Neural cell (in vitro differentiated cells): ENCODE data around the gene CHRD. TPM values are rescaled to one million over a fixed set of nuclear protein-coding genes. Genes with fewer than 3 reads are reported as not detected.

Source experiments
- H2AFZ ChIP-seq: fragments of 200-600, 300-800 bp; sonication (generic), shearing (Covaris generic); 2 replicates; pipeline ENCODE4 v1.6.0; 2014; ENCODE audit warnings: low read depth, mild to moderate bottlenecking, antibody characterized with exemption, low read length, moderate library complexity
- H3F3A ChIP-seq: fragments of 200-600 bp; shearing (Covaris generic); 2 replicates; pipeline ENCODE4 v1.6.1; 2016; ENCODE audit warnings: mild to moderate bottlenecking, moderate library complexity, mixed read lengths, antibody characterized with exemption, low read length; ENCODE audit not compliant: insufficient read depth, poor library complexity, severe bottlenecking
- H3K27ac ChIP-seq: fragments of 200-600, 300-800 bp; sonication (generic), shearing (Covaris generic); 2 replicates; pipeline ENCODE4 v1.5.1; 2014; ENCODE audit warnings: mild to moderate bottlenecking, low read length, moderate library complexity
- H3K27me3 ChIP-seq: fragments of 300-800, 200-600 bp; sonication (generic), shearing (Covaris generic); 2 replicates; pipeline ENCODE4 v1.6.0; 2014; ENCODE audit warnings: mild to moderate bottlenecking, low read depth, low read length, moderate library complexity; ENCODE audit not compliant: insufficient read depth
- H3K36me3 ChIP-seq: fragments of 300-800, 200-600 bp; sonication (generic), shearing (Covaris generic); 2 replicates; pipeline ENCODE4 v1.5.1; 2014; ENCODE audit warnings: mild to moderate bottlenecking, antibody characterized with exemption, low read length, moderate library complexity; ENCODE audit not compliant: insufficient read depth
- H3K4me2 ChIP-seq: fragments of 300-800, 200-600 bp; sonication (generic), shearing (Covaris generic); 2 replicates; pipeline ENCODE4 v1.6.0; 2014; ENCODE audit warnings: mild to moderate bottlenecking, low read length
- H3K4me3 ChIP-seq: fragments of 300-800, 200-600 bp; sonication (generic), shearing (Covaris generic); 2 replicates; pipeline ENCODE4 v1.5.1; 2014; ENCODE audit warnings: mild to moderate bottlenecking, low read length, moderate library complexity
- H3K79me2 ChIP-seq: fragments of 200-600 bp; shearing (Covaris generic); replicated peaks from 2 replicates; pipeline ENCODE4 v1.6.0; 2014; ENCODE audit warnings: mild to moderate bottlenecking, low read length, moderate library complexity; ENCODE audit not compliant: insufficient read depth
- H3K9ac ChIP-seq: fragments of 300-800, 200-600 bp; sonication (generic), shearing (Covaris generic); 2 replicates; pipeline ENCODE4 v1.6.1; 2016; ENCODE audit warnings: mild to moderate bottlenecking, low read length, mixed read lengths
- H3K9me2 ChIP-seq: fragments of 200-600 bp; shearing (Covaris generic); 2 replicates; pipeline ENCODE4 v1.6.1; 2016; ENCODE audit warnings: mild to moderate bottlenecking, low read length, mixed read lengths; ENCODE audit not compliant: insufficient read depth
- H3K9me3 ChIP-seq: fragments of 200-600, 300-800 bp; sonication (generic), shearing (Covaris generic); 2 replicates; pipeline ENCODE4 v1.6.1; 2016; ENCODE audit warnings: mild to moderate bottlenecking, mixed run types, low read length, moderate library complexity, mixed read lengths
- H4K20me1 ChIP-seq: fragments of 200-600 bp; shearing (Covaris generic); 2 replicates; pipeline ENCODE4 v1.6.1; 2016; ENCODE audit warnings: mild to moderate bottlenecking, mixed run types; ENCODE audit not compliant: insufficient read depth
- EP300 ChIP-seq: fragments of 450-650 bp; conservative IDR thresholded peaks from 2 replicates; pipeline ENCODE4 v1.6.1; 2014; ENCODE audit warnings: antibody characterized with exemption, mild to moderate bottlenecking, moderate library complexity; ENCODE audit not compliant: poor library complexity, severe bottlenecking
- EZH2 ChIP-seq: fragments of 200-600, 300-800 bp; shearing (Covaris generic), sonication (generic); IDR thresholded peaks from 2 replicates; pipeline ENCODE4 v1.6.1; 2014; ENCODE audit warnings: antibody characterized with exemption, low read length, borderline replicate concordance, mild to moderate bottlenecking; ENCODE audit not compliant: insufficient read depth, poor library complexity, severe bottlenecking
- MXI1 ChIP-seq: fragments of 450-650 bp; conservative IDR thresholded peaks from 2 replicates; pipeline ENCODE4 v1.6.1; 2014; ENCODE audit warnings: antibody characterized with exemption, mild to moderate bottlenecking; ENCODE audit not compliant: poor library complexity, severe bottlenecking
- POLR2AphosphoS5 ChIP-seq: IDR thresholded peaks from 2 replicates; pipeline ENCODE4 v1.6.1; 2012
- RAD21 ChIP-seq: fragments of 450-650 bp; conservative IDR thresholded peaks from 2 replicates; pipeline ENCODE4 v1.6.1; 2014; ENCODE audit warnings: antibody characterized with exemption, mild to moderate bottlenecking, moderate library complexity
- SMC3 ChIP-seq: fragments of 450-650 bp; conservative IDR thresholded peaks from 2 replicates; pipeline ENCODE4 v1.6.1; 2014; ENCODE audit warnings: antibody characterized with exemption, mild to moderate bottlenecking, moderate library complexity; ENCODE audit not compliant: poor library complexity
- TAF1 ChIP-seq: IDR thresholded peaks from 2 replicates; pipeline ENCODE4 v1.6.1; 2012; ENCODE audit warnings: low read depth
- polyA plus RNA-seq: library from polyadenylated mRNA; depleted of rRNA; stranded (reverse); fragments of >200 nt; gene quantifications from 2 replicates; pipeline ENCODE4 v1.2.3, GENCODE V29; 2014
- TF ChIP-seq, protein P1 (sequence below): IDR thresholded peaks from 2 replicates; pipeline ENCODE4 v1.6.1; 2012; ENCODE audit warnings: borderline replicate concordance
- TF ChIP-seq, protein P2 (sequence below): fragments of 450-650 bp; IDR thresholded peaks from 2 replicates; pipeline ENCODE4 v1.5.1; 2014; ENCODE audit warnings: antibody characterized with exemption, mild to moderate bottlenecking, moderate library complexity; ENCODE audit not compliant: poor library complexity, severe bottlenecking

The CHRD gene
- polyA plus RNA-seq, 1 donor from 2014 or later, result 2.9 TPM

GRCh38 chr3:184387174-184387714 lies 7.4 kb downstream of the CHRD start:
- H3K27ac ChIP-seq, result no peak overlapping the region

DNA sequence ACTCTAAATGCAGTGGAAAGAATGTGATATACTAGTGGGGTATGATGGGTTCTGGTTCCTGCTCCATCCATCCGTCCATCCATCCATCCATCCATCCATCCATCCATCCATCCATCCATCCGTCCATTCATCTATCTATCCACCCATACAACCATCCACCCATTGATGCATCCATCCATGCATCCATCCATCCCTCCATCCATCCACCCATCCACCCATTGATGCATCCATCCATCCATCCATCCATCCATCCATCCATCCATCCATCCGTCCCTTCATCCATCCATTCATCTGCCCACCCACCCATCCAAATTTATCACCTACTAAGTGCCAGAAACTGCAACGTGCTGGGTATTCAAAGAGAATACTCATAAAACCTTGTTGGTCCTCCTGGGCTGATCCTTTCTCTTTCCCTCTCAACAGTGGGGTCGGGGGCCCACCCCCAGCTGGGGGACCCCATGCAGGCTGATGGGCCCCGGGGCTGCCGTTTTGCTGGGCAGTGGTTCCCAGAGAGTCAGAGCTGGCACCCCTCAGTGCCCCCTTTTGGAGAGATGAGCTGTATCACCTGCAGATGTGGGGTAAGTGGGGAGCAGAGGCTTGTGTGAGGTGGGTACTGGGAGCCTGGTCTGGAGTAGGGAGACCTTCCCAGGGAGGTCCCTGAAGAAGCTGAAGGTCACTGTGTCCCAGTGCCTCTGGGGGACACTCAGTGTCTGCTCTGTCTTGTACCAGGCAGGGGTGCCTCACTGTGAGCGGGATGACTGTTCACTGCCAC lies 8.5 kb downstream of the CHRD start:
- no peak overlapping the region for H2AFZ ChIP-seq
- no peaks in the 10 kb centered on the region for H3F3A ChIP-seq
- H3K27ac ChIP-seq, result no peak overlapping the region
- H3K36me3 ChIP-seq, result no peaks in the 10 kb centered on the region
- H3K4me2 ChIP-seq, result no peak overlapping the region
- no peaks in the 10 kb centered on the region for H3K9me2 ChIP-seq
- no peaks in the 10 kb centered on the region for H3K27me3 ChIP-seq
- no peak for TF ChIP-seq EZH2
- no peak for TF ChIP-seq TAF1
- TF ChIP-seq, protein P1, sequence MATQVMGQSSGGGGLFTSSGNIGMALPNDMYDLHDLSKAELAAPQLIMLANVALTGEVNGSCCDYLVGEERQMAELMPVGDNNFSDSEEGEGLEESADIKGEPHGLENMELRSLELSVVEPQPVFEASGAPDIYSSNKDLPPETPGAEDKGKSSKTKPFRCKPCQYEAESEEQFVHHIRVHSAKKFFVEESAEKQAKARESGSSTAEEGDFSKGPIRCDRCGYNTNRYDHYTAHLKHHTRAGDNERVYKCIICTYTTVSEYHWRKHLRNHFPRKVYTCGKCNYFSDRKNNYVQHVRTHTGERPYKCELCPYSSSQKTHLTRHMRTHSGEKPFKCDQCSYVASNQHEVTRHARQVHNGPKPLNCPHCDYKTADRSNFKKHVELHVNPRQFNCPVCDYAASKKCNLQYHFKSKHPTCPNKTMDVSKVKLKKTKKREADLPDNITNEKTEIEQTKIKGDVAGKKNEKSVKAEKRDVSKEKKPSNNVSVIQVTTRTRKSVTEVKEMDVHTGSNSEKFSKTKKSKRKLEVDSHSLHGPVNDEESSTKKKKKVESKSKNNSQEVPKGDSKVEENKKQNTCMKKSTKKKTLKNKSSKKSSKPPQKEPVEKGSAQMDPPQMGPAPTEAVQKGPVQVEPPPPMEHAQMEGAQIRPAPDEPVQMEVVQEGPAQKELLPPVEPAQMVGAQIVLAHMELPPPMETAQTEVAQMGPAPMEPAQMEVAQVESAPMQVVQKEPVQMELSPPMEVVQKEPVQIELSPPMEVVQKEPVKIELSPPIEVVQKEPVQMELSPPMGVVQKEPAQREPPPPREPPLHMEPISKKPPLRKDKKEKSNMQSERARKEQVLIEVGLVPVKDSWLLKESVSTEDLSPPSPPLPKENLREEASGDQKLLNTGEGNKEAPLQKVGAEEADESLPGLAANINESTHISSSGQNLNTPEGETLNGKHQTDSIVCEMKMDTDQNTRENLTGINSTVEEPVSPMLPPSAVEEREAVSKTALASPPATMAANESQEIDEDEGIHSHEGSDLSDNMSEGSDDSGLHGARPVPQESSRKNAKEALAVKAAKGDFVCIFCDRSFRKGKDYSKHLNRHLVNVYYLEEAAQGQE, result no peak
- TF ChIP-seq SMC3, result no peak
- no peak for TF ChIP-seq POLR2AphosphoS5
- TF ChIP-seq RAD21, result no peak
- TF ChIP-seq, protein P2, sequence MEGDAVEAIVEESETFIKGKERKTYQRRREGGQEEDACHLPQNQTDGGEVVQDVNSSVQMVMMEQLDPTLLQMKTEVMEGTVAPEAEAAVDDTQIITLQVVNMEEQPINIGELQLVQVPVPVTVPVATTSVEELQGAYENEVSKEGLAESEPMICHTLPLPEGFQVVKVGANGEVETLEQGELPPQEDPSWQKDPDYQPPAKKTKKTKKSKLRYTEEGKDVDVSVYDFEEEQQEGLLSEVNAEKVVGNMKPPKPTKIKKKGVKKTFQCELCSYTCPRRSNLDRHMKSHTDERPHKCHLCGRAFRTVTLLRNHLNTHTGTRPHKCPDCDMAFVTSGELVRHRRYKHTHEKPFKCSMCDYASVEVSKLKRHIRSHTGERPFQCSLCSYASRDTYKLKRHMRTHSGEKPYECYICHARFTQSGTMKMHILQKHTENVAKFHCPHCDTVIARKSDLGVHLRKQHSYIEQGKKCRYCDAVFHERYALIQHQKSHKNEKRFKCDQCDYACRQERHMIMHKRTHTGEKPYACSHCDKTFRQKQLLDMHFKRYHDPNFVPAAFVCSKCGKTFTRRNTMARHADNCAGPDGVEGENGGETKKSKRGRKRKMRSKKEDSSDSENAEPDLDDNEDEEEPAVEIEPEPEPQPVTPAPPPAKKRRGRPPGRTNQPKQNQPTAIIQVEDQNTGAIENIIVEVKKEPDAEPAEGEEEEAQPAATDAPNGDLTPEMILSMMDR, result no peak
- no peak for TF ChIP-seq EP300
- TF ChIP-seq MXI1, result no peak
- no peaks in the 10 kb centered on the region for H4K20me1 ChIP-seq
- no peak overlapping the region for H3K9ac ChIP-seq
- no peak overlapping the region for H3K4me3 ChIP-seq
- H3K9me3 ChIP-seq, result no peaks in the 10 kb centered on the region
- H3K79me2 ChIP-seq, result no peaks in the 10 kb centered on the region

More at GRCh38 chr3:184387174-184387714, 7.4 kb downstream of the CHRD start:
- Histone ChIP-seq H4K20me1 (no peaks in the 10 kb centered on the region), H3K79me2 (no peaks in the 10 kb centered on the region), H3F3A (no peaks in the 10 kb centered on the region), H3K4me3 (no peak overlapping the region), H3K36me3 (no peaks in the 10 kb centered on the region), H3K9me2 (no peaks in the 10 kb centered on the region), H3K9ac (no peak overlapping the region), H3K4me2 (no peak overlapping the region), H3K27me3 (peaks cover 7% of the 10 kb centered on the region), H2AFZ (no peak overlapping the region), H3K9me3 (no peaks in the 10 kb centered on the region)
- TF ChIP-seq EP300, result no peak
- TF ChIP-seq RAD21, result no peak
- TF ChIP-seq TAF1, result no peak
- TF ChIP-seq EZH2, result no peak
- no peak for TF ChIP-seq POLR2AphosphoS5
- TF ChIP-seq, protein P1, result no peak
- no peak for TF ChIP-seq MXI1
- TF ChIP-seq SMC3, result no peak
- TF ChIP-seq, protein P2, result no peak
